ENCODE results near the gene MAP2K3.
"Not testable (repeated sequence)": the region's sequence is repeated elsewhere in the genome, so short reads cannot be mapped to it uniquely, and the experiment has no call there.

GRCh38 chr17:21321061-21321460, 36.5 kb downstream of the MAP2K3 start:
- TF ChIP-seq CTCF, POLR2A (IDR thresholded peaks at IDR 0.05): not testable (repeated sequence)
